GM12878 (cell line): Measurements from ENCODE around the gene RWDD1. TPM values are rescaled to one million over a fixed set of nuclear protein-coding genes. Genes with fewer than 3 reads are reported as not detected.

ENCODE experiments used
- ATAC-seq: fragments of 200-7000 bp; cut with Tn5 transposase; 3 replicates; pipeline ENCODE4 v1.9.1; 2020; ENCODE audit warnings: mild to moderate bottlenecking, moderate library complexity
- BruUV-seq: library from RNA; stranded (reverse); fragments of 400-500 nt; replicated peaks from 2 replicates; lab custom pipeline; 2021; lab: Mats Ljungman, UMichigan
- CTCF ChIA-PET: fragments of 300-600 bp; sonication (Branson Sonifier 250); formaldehyde crosslinking; extraction: SDS; loops from one replicate; lab custom pipeline; 2021; ENCODE audit warnings: inconsistent platforms; lab: Yijun Ruan, JAX
- POLR2A ChIA-PET: fragments of 350-600 bp; formaldehyde crosslinking; extraction: SDS; loops from one replicate; lab custom pipeline; 2021; ENCODE audit warnings: inconsistent platforms; lab: Charles Lee
- RAD21 ChIA-PET: fragments of 300-600 bp; sonication (Branson Sonifier 250); formaldehyde crosslinking; loops from one replicate; lab custom pipeline; 2023; ENCODE audit warnings: antibody characterized with exemption; ENCODE audit not compliant: unreplicated experiment; lab: Charles Lee
- SMC1A ChIA-PET: fragments of 300-600 bp; sonication (Branson Sonifier 250); formaldehyde crosslinking; loops from one replicate; lab custom pipeline; 2023; ENCODE audit not compliant: unreplicated experiment, uncharacterized antibody; lab: Charles Lee
- DNase-seq: peaks from one replicate; pipeline ENCODE4 v3.0.0-alpha.2; 2011; ENCODE audit warnings: low read depth, low spot score
- FAIRE-seq: peaks from 3 replicates; lab custom pipeline; 2011; peaks lifted over from hg19 to GRCh38; lab: Jason Lieb, UNC
- H2AFZ ChIP-seq: 2 replicates; pipeline ENCODE4 v1.6.0; 2011; ENCODE audit warnings: low read depth, low read length, control low read depth; ENCODE audit not compliant: control insufficient read depth
- H3K27ac ChIP-seq: 2 replicates; pipeline ENCODE4 v1.5.1; 2011; ENCODE audit warnings: control low read depth; ENCODE audit not compliant: control insufficient read depth, insufficient read depth
- H3K27me3 ChIP-seq, 2 experiments: replicated peaks in 1 of 2; 2 replicates each; pipeline versions ENCODE4 v1.6.0 to v1.6.1; 2011; ENCODE audit warnings: low read length in 1 of 2; ENCODE audit not compliant: control insufficient read depth in 2 of 2, insufficient read depth in 2 of 2
- H3K36me3 ChIP-seq, 2 experiments: 2 replicates each; pipeline ENCODE4 v1.5.1; 2011; ENCODE audit warnings: low read length in 1 of 2; ENCODE audit not compliant: control insufficient read depth in 2 of 2, insufficient read depth in 2 of 2
- H3K4me1 ChIP-seq: 2 replicates; pipeline ENCODE4 v1.6.1; 2011; ENCODE audit warnings: mild to moderate bottlenecking, low read length, moderate library complexity, mixed read lengths; ENCODE audit not compliant: control insufficient read depth, insufficient read depth
- H3K4me2 ChIP-seq: 2 replicates; pipeline ENCODE4 v1.6.0; 2011; ENCODE audit warnings: control low read depth; ENCODE audit not compliant: control insufficient read depth, insufficient read depth
- H3K4me3 ChIP-seq: fragments of 200-600 bp; sonication (generic); 2 replicates; pipeline ENCODE4 v1.5.1; 2016
- H3K79me2 ChIP-seq: 2 replicates; pipeline ENCODE4 v1.6.0; 2011; ENCODE audit warnings: low read length; ENCODE audit not compliant: control insufficient read depth, insufficient read depth
- H3K9ac ChIP-seq: 2 replicates; pipeline ENCODE4 v1.8.0; 2011; ENCODE audit warnings: low read length, control low read depth, mixed read lengths; ENCODE audit not compliant: control insufficient read depth, insufficient read depth
- H3K9me3 ChIP-seq: replicated peaks from 3 replicates; pipeline ENCODE4 v1.5.1; 2011; ENCODE audit warnings: mild to moderate bottlenecking, low read length; ENCODE audit not compliant: control insufficient read depth, insufficient read depth
- H4K20me1 ChIP-seq: 2 replicates; pipeline ENCODE4 v1.6.0; 2011; ENCODE audit not compliant: control insufficient read depth, insufficient read depth
- BACH1 ChIP-seq: fragments of 450-650 bp; IDR thresholded peaks from 2 replicates; pipeline ENCODE4 v1.6.1; 2017; ENCODE audit warnings: mild to moderate bottlenecking, borderline replicate concordance
- BCL11A ChIP-seq: IDR thresholded peaks from 2 replicates; pipeline ENCODE4 v1.6.1; 2011; ENCODE audit warnings: low read depth, low read length
- FOXK2 ChIP-seq: fragments of 450-650 bp; IDR thresholded peaks from 2 replicates; pipeline ENCODE4 v1.6.1; 2017; ENCODE audit warnings: mild to moderate bottlenecking, moderate library complexity
- MYC ChIP-seq: IDR thresholded peaks from 2 replicates; pipeline ENCODE4 v1.6.1; 2011; ENCODE audit warnings: mild to moderate bottlenecking, low read length, moderate library complexity, inconsistent platforms; ENCODE audit not compliant: insufficient read depth, insufficient replicate concordance, insufficient read length, severe bottlenecking
- NBN ChIP-seq: fragments of 450-650 bp; IDR thresholded peaks from 2 replicates; pipeline ENCODE4 v1.6.1; 2016
- NFYA ChIP-seq: IDR thresholded peaks from 2 replicates; pipeline ENCODE4 v1.6.1; 2011; ENCODE audit warnings: low read depth, mild to moderate bottlenecking, low read length, improper control_type of control experiment, borderline replicate concordance
- NFYB ChIP-seq: IDR thresholded peaks from 2 replicates; pipeline ENCODE4 v1.6.1; 2011; ENCODE audit warnings: low read depth, mild to moderate bottlenecking, low read length, improper control_type of control experiment, moderate library complexity; ENCODE audit not compliant: insufficient read depth
- PML ChIP-seq: IDR thresholded peaks from 2 replicates; pipeline ENCODE4 v1.6.1; 2012; ENCODE audit warnings: low read length, inconsistent platforms
- REST ChIP-seq: IDR thresholded peaks from 2 replicates; pipeline ENCODE4 v1.6.1; 2012; ENCODE audit warnings: mild to moderate bottlenecking, low read depth, low read length
- SMC3 ChIP-seq: IDR thresholded peaks from 2 replicates; pipeline ENCODE4 v1.6.1; 2011; ENCODE audit warnings: low read length, improper control_type of control experiment, borderline replicate concordance
- ZBTB40 ChIP-seq: fragments of 450-650 bp; IDR thresholded peaks from 2 replicates; pipeline ENCODE4 v1.6.1; 2016; ENCODE audit warnings: mild to moderate bottlenecking, moderate library complexity, borderline replicate concordance
- WGBS: methylation state at CpG from one replicate; pipeline ENCODE4 v1.1.6; 2016; ENCODE audit warnings: low lambda C conversion rate; ENCODE audit not compliant: insufficient replicate concordance, insufficient coverage; ENCODE audit errors: missing lambda C conversion rate; 5-methylcytosine and 5-hydroxymethylcytosine counted together
- in situ Hi-C: fragments of 300-500 bp; cut with MboI; formaldehyde crosslinking; loops from 9 replicates; pipeline ENCODE4 v1.14.3; 2018; ENCODE audit warnings: mixed read lengths
- intact Hi-C: fragments of 100-400 bp; cut with micrococcal nuclease; formaldehyde crosslinking; loops from one replicate; pipeline ENCODE4 v1.14.2; 2022; ENCODE audit not compliant: unreplicated experiment
- polyA plus RNA-seq, 11 experiments: library from polyadenylated mRNA; depleted of rRNA in 4 of 11; unstranded in 6 of 11; stranded (reverse) in 5 of 11; fragments of >200 nt; fragmentation: Nextera tagmentation in 4 of 11; fragmentation: Illumina TruSeq in 1 of 11; extraction: Ambion mirVana in 4 of 11; extraction: Trizol in 1 of 11; gene quantifications; 1 replicate in 1 of 11; 2 replicates in 10 of 11; pipeline versions ENCODE4 v1.2.1 to v1.2.3, GENCODE V29; 2011 to 2016; ENCODE audit warnings: inconsistent platforms in 2 of 11, missing spikeins in 2 of 11, low read depth in 1 of 11
- total RNA-seq, 4 experiments: library from RNA; depleted of rRNA in 3 of 4; stranded (reverse); fragments of >200 nt in 3 of 4; fragmentation: Illumina TruSeq in 1 of 4; extraction: Trizol in 1 of 4; gene quantifications; 2 replicates each; pipeline versions ENCODE4 v1.2.1 to v1.2.3, GENCODE V29; 2013 to 2021
- TF ChIP-seq, protein P1 (sequence below): IDR thresholded peaks from 2 replicates; pipeline ENCODE4 v1.6.1; 2011; ENCODE audit warnings: low read depth, low read length, improper control_type of control experiment, borderline replicate concordance

The RWDD1 gene
- total and polyA plus RNA-seq, 10 of the 15 experiments (the other 5 are each of a cell fraction or from before 2014, with no cell fraction given), result 40.1 to 107 (median 65.8) TPM

DNA sequence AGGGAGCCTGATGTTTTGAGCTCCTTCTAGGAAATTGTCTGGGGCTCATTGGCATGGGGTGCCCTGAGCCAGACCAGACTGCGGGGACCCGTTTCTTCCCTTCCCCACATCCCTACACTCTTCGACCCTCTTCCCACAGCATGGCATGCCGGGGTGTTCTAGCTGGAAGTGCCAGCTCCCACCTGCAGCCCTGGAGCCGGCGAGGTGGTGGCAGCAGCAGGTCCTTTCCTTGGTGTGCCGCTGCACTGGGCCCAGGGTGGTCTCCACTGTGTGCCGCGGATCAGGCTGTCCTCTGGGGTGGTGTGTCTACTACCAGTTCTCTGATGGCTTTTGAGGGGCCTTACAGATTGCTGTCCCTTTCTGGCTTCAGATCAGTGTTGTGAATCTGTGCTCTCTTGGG lies 7.5 kb upstream of the RWDD1 start:
- DNase-seq, result no peak
- TF ChIP-seq ZBTB40 (no peak), NBN (no peak), REST (no peak), NFYA (no peak), FOXK2 (no peak), BCL11A (no peak), NFYB (no peak), SMC3 (no peak), BACH1 (no peak), PML (no peak), MYC (no peak)
- TF ChIP-seq, protein P1, sequence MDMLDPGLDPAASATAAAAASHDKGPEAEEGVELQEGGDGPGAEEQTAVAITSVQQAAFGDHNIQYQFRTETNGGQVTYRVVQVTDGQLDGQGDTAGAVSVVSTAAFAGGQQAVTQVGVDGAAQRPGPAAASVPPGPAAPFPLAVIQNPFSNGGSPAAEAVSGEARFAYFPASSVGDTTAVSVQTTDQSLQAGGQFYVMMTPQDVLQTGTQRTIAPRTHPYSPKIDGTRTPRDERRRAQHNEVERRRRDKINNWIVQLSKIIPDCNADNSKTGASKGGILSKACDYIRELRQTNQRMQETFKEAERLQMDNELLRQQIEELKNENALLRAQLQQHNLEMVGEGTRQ, result no peak
- TF ChIP-seq, all 136 proteins: peak for 0
- Histone ChIP-seq H3K4me2 (no peak overlapping the region), H4K20me1 (no peaks in the 10 kb centered on the region), H3K4me1 (no peaks in the 10 kb centered on the region), H2AFZ (no peak overlapping the region), H3K79me2 (no peaks in the 10 kb centered on the region), H3K27me3 (no peaks in the 10 kb centered on the region; a peak in 1 of 4 replicates), H3K4me3 (no peak overlapping the region), H3K9ac (no peak overlapping the region), H3K27ac (no peak overlapping the region), H3K36me3 (no peaks in the 10 kb centered on the region), H3K9me3 (no peaks in the 10 kb centered on the region)
- ATAC-seq, result no peak
- in situ Hi-C loops, result no loop called here
- SMC1A ChIA-PET, result interaction anchor here (0.7 to 4.3 kb wide), 7 partner anchors 8 to 345 kb away, joined by 3 to 39 read pairs (median 7); partner anchors contain the start of gene CALHM4
- 74% methylated on average over 9 of the region's 9 CpGs for WGBS
- POLR2A ChIA-PET, result interaction anchor here (0.6 to 0.7 kb wide), 2 partner anchors 159 to 297 kb away, joined by 4 to 9 read pairs; no protein-coding TSS in a partner anchor
- RAD21 ChIA-PET, result interaction anchor here (1.3 to 2.5 kb wide), 4 partner anchors 29 to 297 kb away, joined by 3 to 12 read pairs (median 8); no protein-coding TSS in a partner anchor
- CTCF ChIA-PET, result interaction anchor here (1.1 to 3.6 kb wide), 12 partner anchors 9 to 347 kb away, joined by 3 to 24 read pairs (median 7); partner anchors contain the start of gene CALHM4
- intact Hi-C loops, result loop anchor here (5.0 kb wide), 1 partner anchor 452 kb away; no protein-coding TSS in a partner anchor
- BruUV-seq, result no TSS peak
- FAIRE-seq, result no peak
